Panc1 (cell line): ENCODE data around the gene RAD9B. TPM values are rescaled to one million over a fixed set of nuclear protein-coding genes. Genes with fewer than 3 reads are reported as not detected.
"Not testable (repeated sequence)": the region's sequence is repeated elsewhere in the genome, so short reads cannot be mapped to it uniquely, and the experiment has no call there.

Source experiments
- ATAC-seq: fragments of 200-7000 bp; cut with Tn5 transposase; 2 replicates; pipeline ENCODE4 v1.9.1; 2020; ENCODE audit warnings: mild to moderate bottlenecking, moderate library complexity
- BruUV-seq: library from RNA; stranded (reverse); fragments of 400-500 nt; replicated peaks from 2 replicates; lab custom pipeline; 2021; lab: Mats Ljungman, UMichigan
- CTCF ChIA-PET: fragments of 300-600 bp; sonication (Branson Sonifier 250); formaldehyde crosslinking; loops from one replicate; lab custom pipeline; 2022; ENCODE audit warnings: antibody characterized with exemption; lab: Charles Lee
- POLR2A ChIA-PET: fragments of 300-600 bp; sonication (Branson Sonifier 250); formaldehyde crosslinking; loops from one replicate; lab custom pipeline; 2022; ENCODE audit warnings: antibody characterized with exemption; lab: Charles Lee
- DNase-seq: peaks from one replicate; pipeline ENCODE4 v3.0.0-alpha.2; 2010; ENCODE audit warnings: low read depth, low spot score
- H3K27ac ChIP-seq: 2 replicates; pipeline ENCODE4 v1.5.1; 2011; ENCODE audit warnings: mild to moderate bottlenecking, low read length, inconsistent platforms
- H3K27me3 ChIP-seq: fragments of 200-500 bp; sonication (Bioruptor generic); 2 replicates; pipeline ENCODE4 v1.6.0; 2014; ENCODE audit warnings: low read length, inconsistent platforms; ENCODE audit not compliant: control insufficient read depth, insufficient read depth
- H3K36me3 ChIP-seq: fragments of 200-500 bp; sonication (Bioruptor generic); 2 replicates; pipeline ENCODE4 v1.5.1; 2014; ENCODE audit warnings: inconsistent platforms, mild to moderate bottlenecking, low read length, moderate library complexity; ENCODE audit not compliant: control insufficient read depth, insufficient read depth
- H3K4me1 ChIP-seq: 2 replicates; pipeline ENCODE4 v1.5.1; 2011; ENCODE audit warnings: inconsistent platforms, mild to moderate bottlenecking, low read length, moderate library complexity; ENCODE audit not compliant: control insufficient read depth, insufficient read depth
- H3K4me3 ChIP-seq, 2 experiments: 2 replicates each; pipeline ENCODE4 v1.5.1; 2011 to 2012; ENCODE audit warnings: low read depth in 2 of 2, low read length in 2 of 2, mild to moderate bottlenecking in 2 of 2, inconsistent platforms in 1 of 2, moderate library complexity in 1 of 2
- H3K9me3 ChIP-seq: fragments of 200-500 bp; sonication (Bioruptor generic); 2 replicates; pipeline ENCODE4 v1.5.1; 2014; ENCODE audit warnings: low read depth, mild to moderate bottlenecking, inconsistent platforms, low read length, moderate library complexity; ENCODE audit not compliant: control insufficient read depth, insufficient read depth
- POLR2AphosphoS5 ChIP-seq: IDR thresholded peaks from 2 replicates; pipeline ENCODE4 v1.6.1; 2012; ENCODE audit warnings: mild to moderate bottlenecking, low read depth, low read length, moderate library complexity
- SIN3A ChIP-seq: IDR thresholded peaks from 2 replicates; pipeline ENCODE4 v1.6.1; 2012; ENCODE audit warnings: low read depth, mild to moderate bottlenecking, low read length, moderate library complexity, borderline replicate concordance; ENCODE audit not compliant: insufficient read depth
- TCF7L2 ChIP-seq: IDR thresholded peaks from 2 replicates; pipeline ENCODE4 v1.6.1; 2011; ENCODE audit warnings: mild to moderate bottlenecking, low read depth, low read length, inconsistent platforms
- in situ Hi-C: cut with HindIII; loops from 2 replicates; pipeline ENCODE4 v1.10.0; 2016; ENCODE audit warnings: low sequenced_read_pairs, low pct_unique_long_range_greater_than_20kb
- intact Hi-C: fragments of 100-400 bp; cut with micrococcal nuclease; formaldehyde crosslinking; loops from one replicate; pipeline ENCODE4 v1.10.0; 2022; ENCODE audit not compliant: unreplicated experiment
- total RNA-seq: library from RNA; stranded (reverse); gene quantifications from one replicate; pipeline ENCODE4 v1.2.1, GENCODE V29; 2021; ENCODE audit not compliant: unreplicated experiment
- TF ChIP-seq, protein P1 (sequence below): fragments of 450-650 bp; IDR thresholded peaks from 2 replicates; pipeline ENCODE4 v1.5.1; 2017; ENCODE audit warnings: mild to moderate bottlenecking
- TF ChIP-seq, protein P2 (sequence below), 2 experiments: IDR thresholded peaks; 2 replicates each; pipeline ENCODE4 v1.6.1; 2011 to 2012; ENCODE audit warnings: low read depth in 2 of 2, control low read depth in 1 of 2, low read length in 1 of 2, mild to moderate bottlenecking in 1 of 2, moderate library complexity in 1 of 2; ENCODE audit not compliant: insufficient read depth in 1 of 2

RAD9B gene
- total RNA-seq, 1 experiment from 2014 or later, result 0.98 TPM

DNA sequence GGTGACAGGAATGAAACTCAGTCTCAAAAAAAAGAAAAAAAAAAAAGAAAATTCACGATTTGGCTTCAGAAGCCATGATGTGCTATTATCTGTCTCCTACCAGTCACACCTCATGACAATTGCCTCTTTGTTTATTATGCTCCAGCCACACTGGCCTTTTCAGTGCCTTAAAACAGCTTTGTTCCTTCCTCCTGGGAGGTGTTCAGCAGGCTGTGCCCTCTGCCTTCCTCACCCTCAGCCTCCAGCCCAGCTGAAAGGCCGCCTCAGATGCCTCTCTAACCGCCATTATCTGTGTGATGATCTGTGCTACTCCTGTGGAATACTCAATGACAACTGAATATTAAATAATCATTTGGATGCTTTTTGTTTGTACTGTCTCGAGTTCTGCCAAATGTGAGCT lies 43.4 kb upstream of the RAD9B start:
- Histone ChIP-seq H3K27ac (no peak overlapping the region), H3K27me3 (no peaks in the 10 kb centered on the region), H3K4me1 (no peaks in the 10 kb centered on the region), H3K4me3 (no peak overlapping the region), H3K9me3 (no peaks in the 10 kb centered on the region), H3K36me3 (peaks cover 3% of the 10 kb centered on the region; the same call in 1 of the 2 replicates)
- no peak for ATAC-seq
- TF ChIP-seq, protein P1, sequence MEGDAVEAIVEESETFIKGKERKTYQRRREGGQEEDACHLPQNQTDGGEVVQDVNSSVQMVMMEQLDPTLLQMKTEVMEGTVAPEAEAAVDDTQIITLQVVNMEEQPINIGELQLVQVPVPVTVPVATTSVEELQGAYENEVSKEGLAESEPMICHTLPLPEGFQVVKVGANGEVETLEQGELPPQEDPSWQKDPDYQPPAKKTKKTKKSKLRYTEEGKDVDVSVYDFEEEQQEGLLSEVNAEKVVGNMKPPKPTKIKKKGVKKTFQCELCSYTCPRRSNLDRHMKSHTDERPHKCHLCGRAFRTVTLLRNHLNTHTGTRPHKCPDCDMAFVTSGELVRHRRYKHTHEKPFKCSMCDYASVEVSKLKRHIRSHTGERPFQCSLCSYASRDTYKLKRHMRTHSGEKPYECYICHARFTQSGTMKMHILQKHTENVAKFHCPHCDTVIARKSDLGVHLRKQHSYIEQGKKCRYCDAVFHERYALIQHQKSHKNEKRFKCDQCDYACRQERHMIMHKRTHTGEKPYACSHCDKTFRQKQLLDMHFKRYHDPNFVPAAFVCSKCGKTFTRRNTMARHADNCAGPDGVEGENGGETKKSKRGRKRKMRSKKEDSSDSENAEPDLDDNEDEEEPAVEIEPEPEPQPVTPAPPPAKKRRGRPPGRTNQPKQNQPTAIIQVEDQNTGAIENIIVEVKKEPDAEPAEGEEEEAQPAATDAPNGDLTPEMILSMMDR, result no peak
- TF ChIP-seq, protein P2, sequence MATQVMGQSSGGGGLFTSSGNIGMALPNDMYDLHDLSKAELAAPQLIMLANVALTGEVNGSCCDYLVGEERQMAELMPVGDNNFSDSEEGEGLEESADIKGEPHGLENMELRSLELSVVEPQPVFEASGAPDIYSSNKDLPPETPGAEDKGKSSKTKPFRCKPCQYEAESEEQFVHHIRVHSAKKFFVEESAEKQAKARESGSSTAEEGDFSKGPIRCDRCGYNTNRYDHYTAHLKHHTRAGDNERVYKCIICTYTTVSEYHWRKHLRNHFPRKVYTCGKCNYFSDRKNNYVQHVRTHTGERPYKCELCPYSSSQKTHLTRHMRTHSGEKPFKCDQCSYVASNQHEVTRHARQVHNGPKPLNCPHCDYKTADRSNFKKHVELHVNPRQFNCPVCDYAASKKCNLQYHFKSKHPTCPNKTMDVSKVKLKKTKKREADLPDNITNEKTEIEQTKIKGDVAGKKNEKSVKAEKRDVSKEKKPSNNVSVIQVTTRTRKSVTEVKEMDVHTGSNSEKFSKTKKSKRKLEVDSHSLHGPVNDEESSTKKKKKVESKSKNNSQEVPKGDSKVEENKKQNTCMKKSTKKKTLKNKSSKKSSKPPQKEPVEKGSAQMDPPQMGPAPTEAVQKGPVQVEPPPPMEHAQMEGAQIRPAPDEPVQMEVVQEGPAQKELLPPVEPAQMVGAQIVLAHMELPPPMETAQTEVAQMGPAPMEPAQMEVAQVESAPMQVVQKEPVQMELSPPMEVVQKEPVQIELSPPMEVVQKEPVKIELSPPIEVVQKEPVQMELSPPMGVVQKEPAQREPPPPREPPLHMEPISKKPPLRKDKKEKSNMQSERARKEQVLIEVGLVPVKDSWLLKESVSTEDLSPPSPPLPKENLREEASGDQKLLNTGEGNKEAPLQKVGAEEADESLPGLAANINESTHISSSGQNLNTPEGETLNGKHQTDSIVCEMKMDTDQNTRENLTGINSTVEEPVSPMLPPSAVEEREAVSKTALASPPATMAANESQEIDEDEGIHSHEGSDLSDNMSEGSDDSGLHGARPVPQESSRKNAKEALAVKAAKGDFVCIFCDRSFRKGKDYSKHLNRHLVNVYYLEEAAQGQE (IDR thresholded peaks at IDR 0.05; ENCODE audit: insufficient read depth in 1 of 2, low read depth in 2 of 2, low read length in 1 of 2), result no peak
- TF ChIP-seq SIN3A (no peak), POLR2AphosphoS5 (no peak), TCF7L2 (no peak)
- no TSS peak for BruUV-seq
- intact Hi-C loops, result no loop called here
- in situ Hi-C loops, result no loop called here
- ChIA-PET CTCF (interaction anchor here (0.8 kb wide), 1 partner anchor 9 kb away, joined by 3 read pairs; the partner anchor contains the start of gene ARPC3), POLR2A (no interaction called here)
- DNase-seq, result no peak

DNA sequence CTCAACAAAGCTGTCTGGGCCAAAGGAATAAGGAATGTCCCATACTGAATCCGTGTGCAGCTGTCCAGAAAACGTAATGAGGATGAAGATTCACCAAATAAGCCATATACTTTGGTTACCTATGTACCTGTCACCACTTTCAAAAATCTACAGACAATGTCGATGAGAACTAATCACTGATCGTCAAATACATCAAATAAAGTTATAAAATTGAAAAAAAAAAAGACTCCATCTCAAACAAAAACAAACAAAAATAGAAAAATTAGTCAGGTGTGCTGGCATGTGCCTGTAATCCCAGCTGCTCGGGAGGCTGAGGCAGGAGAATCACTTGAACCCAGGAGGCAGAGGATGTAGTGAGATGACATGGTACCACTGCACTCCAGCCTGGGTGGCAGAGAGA lies 40.9 kb upstream of the RAD9B start:
- H3K27ac ChIP-seq, H3K27me3 ChIP-seq, H3K36me3 ChIP-seq, H3K4me3 ChIP-seq, H3K4me1 ChIP-seq, BruUV-seq, DNase-seq, intact Hi-C loops, H3K9me3 ChIP-seq, POLR2A ChIA-PET, in situ Hi-C loops, CTCF ChIA-PET, ATAC-seq: not testable (repeated sequence)

DNA sequence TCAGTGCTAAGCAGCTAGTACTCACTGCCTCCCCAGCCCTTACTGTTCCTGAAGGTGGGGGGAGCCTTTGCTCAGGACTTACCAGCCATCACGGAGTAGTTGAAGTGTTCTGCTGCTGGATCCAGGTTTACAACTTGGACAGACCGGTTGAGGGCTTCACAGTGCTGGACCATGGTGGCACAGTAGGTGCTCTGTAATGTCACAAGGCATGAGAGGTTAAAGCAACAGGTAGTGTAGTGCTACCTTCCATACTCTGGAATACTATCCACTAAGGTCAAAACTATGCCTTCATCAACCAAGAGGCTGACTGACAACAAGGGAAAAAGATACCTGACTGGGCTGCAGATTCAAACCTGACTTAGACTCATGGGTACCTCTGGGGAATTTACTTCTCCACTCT lies 37.1 kb upstream of the RAD9B start:
- Histone ChIP-seq H3K4me1 (peaks cover 11% of the 10 kb centered on the region), H3K36me3 (no peaks in the 10 kb centered on the region), H3K27ac (no peak overlapping the region), H3K27me3 (no peaks in the 10 kb centered on the region), H3K4me3 (no peak overlapping the region), H3K9me3 (no peaks in the 10 kb centered on the region)
- POLR2A ChIA-PET, result interaction anchor here (0.5 kb wide), 1 partner anchor 287 kb away, joined by 5 read pairs; no protein-coding TSS in a partner anchor
- intact Hi-C loops, result no loop called here
- in situ Hi-C loops, result loop anchor here (5.0 kb wide), 1 partner anchor 37 kb away; the partner anchor contains the start of genes RAD9B and VPS29
- TF ChIP-seq POLR2AphosphoS5 (no peak), SIN3A (no peak), TCF7L2 (no peak)
- TF ChIP-seq, protein P2 (IDR thresholded peaks at IDR 0.05; ENCODE audit: insufficient read depth in 1 of 2, low read depth in 2 of 2, low read length in 1 of 2), result no peak
- TF ChIP-seq, protein P1, result no peak
- DNase-seq (no peak), ATAC-seq (no peak)
- CTCF ChIA-PET, result no interaction called here
- BruUV-seq, result no TSS peak
